ENCODE results near the gene DIP2C. TPM values are rescaled to one million over a fixed set of nuclear protein-coding genes. Genes with fewer than 3 reads are reported as not detected.

The DIP2C gene
- total RNA-seq, 1 experiment from 2014 or later = 5.0 TPM

- Histone ChIP-seq H3K27ac (no peak overlapping the region), H3K36me3 (no peaks in the 10 kb centered on the region), H3K27me3 (no peaks in the 10 kb centered on the region), H3K4me1 (peaks cover 15% of the 10 kb centered on the region), H3K9me3 (replicated peaks) (no peaks in the 10 kb centered on the region), H3K4me3 (no peak overlapping the region)
- no peak for DNase-seq
Observed at GRCh38 chr10:525565-526315, 163.7 kb downstream of the DIP2C start.

- DNase-seq = no peak
- Histone ChIP-seq H3K4me3 (no peak overlapping the region), H3K36me3 (no peaks in the 10 kb centered on the region), H3K4me1 (peaks cover 18% of the 10 kb centered on the region), H3K9me3 (replicated peaks) (no peaks in the 10 kb centered on the region), H3K27ac (no peak overlapping the region), H3K27me3 (no peaks in the 10 kb centered on the region)
Observed at GRCh38 chr10:523925-524324, 165.5 kb downstream of the DIP2C start.

- DNase-seq = no peak
- no peak overlapping the region; the same call in 1 of the 2 replicates for H3K4me3 ChIP-seq
- H3K36me3 ChIP-seq = no peaks in the 10 kb centered on the region
- H3K4me1 ChIP-seq = peaks cover 18% of the 10 kb centered on the region
- H3K27ac ChIP-seq = peak overlapping the region; percentile 46
- H3K9me3 ChIP-seq (replicated peaks) = no peaks in the 10 kb centered on the region
- H3K27me3 ChIP-seq = no peaks in the 10 kb centered on the region
Observed at GRCh38 chr10:522350-522749, 167.1 kb downstream of the DIP2C start.

- Histone ChIP-seq H3K4me1 (peaks cover 22% of the 10 kb centered on the region), H3K4me3 (peak overlapping the region; percentile 53), H3K27me3 (no peaks in the 10 kb centered on the region), H3K9me3 (replicated peaks) (no peaks in the 10 kb centered on the region), H3K36me3 (no peaks in the 10 kb centered on the region), H3K27ac (peak overlapping the region; percentile 46)
- DNase-seq = peak; percentile 80 to 82
Observed at GRCh38 chr10:521261-522250, 167.9 kb downstream of the DIP2C start.

GRCh38 chr10:520402-520787 is 169.1 kb downstream of the DIP2C start:
- H3K27me3 ChIP-seq = no peaks in the 10 kb centered on the region
- DNase-seq = peak; percentile 52 to 60
- H3K4me1 ChIP-seq = peaks cover 22% of the 10 kb centered on the region
- no peak overlapping the region for H3K27ac ChIP-seq
- no peaks in the 10 kb centered on the region for H3K9me3 ChIP-seq (replicated peaks)
- H3K36me3 ChIP-seq = no peaks in the 10 kb centered on the region
- H3K4me3 ChIP-seq = no peak overlapping the region

- peaks cover 22% of the 10 kb centered on the region for H3K4me1 ChIP-seq
- H3K4me3 ChIP-seq = no peak overlapping the region
- no peak for DNase-seq
- H3K36me3 ChIP-seq = no peaks in the 10 kb centered on the region
- no peaks in the 10 kb centered on the region for H3K27me3 ChIP-seq
- no peak overlapping the region for H3K27ac ChIP-seq
- H3K9me3 ChIP-seq (replicated peaks) = no peaks in the 10 kb centered on the region
Observed at GRCh38 chr10:519716-520401, 169.6 kb downstream of the DIP2C start.

GRCh38 chr10:519055-519715 is 170.3 kb downstream of the DIP2C start:
- Histone ChIP-seq H3K4me1 (peaks cover 22% of the 10 kb centered on the region), H3K36me3 (no peaks in the 10 kb centered on the region), H3K27me3 (no peaks in the 10 kb centered on the region)

GRCh38 chr10:517872-518475 is 171.5 kb downstream of the DIP2C start:
- no peak overlapping the region for H3K4me3 ChIP-seq
- no peaks in the 10 kb centered on the region for H3K9me3 ChIP-seq (replicated peaks)
- H3K4me1 ChIP-seq = peaks cover 22% of the 10 kb centered on the region
- DNase-seq = no peak
- no peak overlapping the region for H3K27ac ChIP-seq
- no peaks in the 10 kb centered on the region for H3K27me3 ChIP-seq
- H3K36me3 ChIP-seq = no peaks in the 10 kb centered on the region

More at GRCh38 chr10:519055-519715, 170.3 kb downstream of the DIP2C start:
- Histone ChIP-seq H3K9me3 (replicated peaks) (no peaks in the 10 kb centered on the region), H3K4me3 (no peak overlapping the region), H3K27ac (no peak overlapping the region)
- DNase-seq = no peak

- Histone ChIP-seq H3K27me3 (no peaks in the 10 kb centered on the region), H3K4me3 (no peak overlapping the region), H3K4me1 (peaks cover 19% of the 10 kb centered on the region), H3K9me3 (replicated peaks) (no peaks in the 10 kb centered on the region), H3K36me3 (no peaks in the 10 kb centered on the region), H3K27ac (no peak overlapping the region)
- peak; percentile 53 to 71 for DNase-seq
Observed at GRCh38 chr10:517241-517830, 172.1 kb downstream of the DIP2C start.

GRCh38 chr10:516764-517163 is 172.7 kb downstream of the DIP2C start:
- no peak for DNase-seq
- H3K9me3 ChIP-seq (replicated peaks) = no peaks in the 10 kb centered on the region
- H3K27ac ChIP-seq = no peak overlapping the region
- H3K4me3 ChIP-seq = no peak overlapping the region
- no peaks in the 10 kb centered on the region for H3K36me3 ChIP-seq
- H3K4me1 ChIP-seq = peaks cover 16% of the 10 kb centered on the region
- H3K27me3 ChIP-seq = no peaks in the 10 kb centered on the region

GRCh38 chr10:515674-516073 is 173.8 kb downstream of the DIP2C start:
- Histone ChIP-seq H3K27ac (no peak overlapping the region), H3K4me1 (peaks cover 6% of the 10 kb centered on the region), H3K9me3 (replicated peaks) (no peaks in the 10 kb centered on the region), H3K4me3 (no peak overlapping the region), H3K36me3 (no peaks in the 10 kb centered on the region), H3K27me3 (no peaks in the 10 kb centered on the region)
- no peak for DNase-seq

GRCh38 chr10:514137-514671 is 175.3 kb downstream of the DIP2C start:
- Histone ChIP-seq H3K27me3 (no peaks in the 10 kb centered on the region), H3K36me3 (no peaks in the 10 kb centered on the region), H3K9me3 (replicated peaks) (no peaks in the 10 kb centered on the region), H3K27ac (no peak overlapping the region), H3K4me3 (no peak overlapping the region), H3K4me1 (peaks cover 3% of the 10 kb centered on the region; the same call in 1 of the 2 replicates)
- peak in 1 of 2 experiments; percentile 18 for DNase-seq

GRCh38 chr10:513393-513792 is 176.1 kb downstream of the DIP2C start:
- DNase-seq = no peak
- Histone ChIP-seq H3K27me3 (no peaks in the 10 kb centered on the region), H3K9me3 (replicated peaks) (no peaks in the 10 kb centered on the region), H3K27ac (no peak overlapping the region), H3K4me3 (no peak overlapping the region), H3K36me3 (no peaks in the 10 kb centered on the region), H3K4me1 (peaks cover 3% of the 10 kb centered on the region; the same call in 1 of the 2 replicates)

Measured in SJCRH30 (cell line).